Mucosa of gallbladder (tissue), 1 donor: Measurements from ENCODE around the gene TTLL1. TPM values are rescaled to one million over a fixed set of nuclear protein-coding genes. Genes with fewer than 3 reads are reported as not detected.
"Not testable (repeated sequence)": the region's sequence is repeated elsewhere in the genome, so short reads cannot be mapped to it uniquely, and the experiment has no call there.

ENCODE experiments used
- DNase-seq: peaks from one replicate; pipeline ENCODE4 v3.0.0-alpha.2; 2020; ENCODE audit warnings: low spot score
- total RNA-seq: library from RNA; stranded (reverse); gene quantifications from one replicate; pipeline ENCODE4 v1.2.1, GENCODE V29; 2021
- donor health status: DM: no; HTN: no; CAD: no.

The TTLL1 gene
- total RNA-seq, 1 donor from 2014 or later, result 5.9 TPM

- peak; percentile 53 for DNase-seq
Observed at GRCh38 chr22:43110444-43110926, 21.3 kb upstream of the TTLL1 start, which contains the start of gene BIK. Gene BIK (plus strand): TSS chr22:43110750. CDS start chr22:43124023, 13,273 bp downstream.

- no peak for DNase-seq
Observed at GRCh38 chr22:43109921-43110443, 20.8 kb upstream of the TTLL1 start.

GRCh38 chr22:43109511-43109910 lies 20.3 kb upstream of the TTLL1 start:
- DNase-seq, result no peak

GRCh38 chr22:43106302-43106701 lies 17.1 kb upstream of the TTLL1 start:
- no peak for DNase-seq

- DNase-seq, result not testable (repeated sequence)
Observed at GRCh38 chr22:43104950-43105349, 15.8 kb upstream of the TTLL1 start.

- peak; percentile 75 for DNase-seq
Observed at GRCh38 chr22:43104056-43104625, 14.9 kb upstream of the TTLL1 start.

- peak; percentile 35 for DNase-seq
Observed at GRCh38 chr22:43101306-43101705, 12.1 kb upstream of the TTLL1 start.

- DNase-seq, result no peak
Observed at GRCh38 chr22:43100225-43100624, 11.0 kb upstream of the TTLL1 start.

- DNase-seq, result no peak
Observed at GRCh38 chr22:43099095-43099494, 9.9 kb upstream of the TTLL1 start.

GRCh38 chr22:43098356-43098755 lies 9.2 kb upstream of the TTLL1 start:
- no peak for DNase-seq

GRCh38 chr22:43096420-43096819 lies 7.2 kb upstream of the TTLL1 start:
- no peak for DNase-seq

GRCh38 chr22:43094551-43094950 lies 5.4 kb upstream of the TTLL1 start:
- no peak for DNase-seq

GRCh38 chr22:43094085-43094484 lies 4.9 kb upstream of the TTLL1 start:
- peak; percentile 33 for DNase-seq

- DNase-seq, result no peak
Observed at GRCh38 chr22:43092085-43092484, 2.9 kb upstream of the TTLL1 start.

- peak; percentile 67 for DNase-seq
Observed at GRCh38 chr22:43090130-43090789, 1.1 kb upstream of the TTLL1 start.

GRCh38 chr22:43088627-43088983 lies 586 bp downstream of the TTLL1 start:
- DNase-seq, result no peak

GRCh38 chr22:43085658-43086606 lies 3.3 kb downstream of the TTLL1 start:
- no peak for DNase-seq

- DNase-seq, result no peak
Observed at GRCh38 chr22:43081968-43082367, 7.2 kb downstream of the TTLL1 start.

- DNase-seq, result peak; percentile 25
Observed at GRCh38 chr22:43080616-43081015, 8.6 kb downstream of the TTLL1 start.

GRCh38 chr22:43079742-43080141 lies 9.4 kb downstream of the TTLL1 start:
- no peak for DNase-seq

- no peak for DNase-seq
Observed at GRCh38 chr22:43078522-43078921, 10.7 kb downstream of the TTLL1 start.
